ENCODE data around the gene AP2S1.
"Not testable (repeated sequence)": the region's sequence is repeated elsewhere in the genome, so short reads cannot be mapped to it uniquely, and the experiment has no call there.

The AP2S1 gene

GRCh38 chr19:46850228-46851203, at the start of gene AP2S1:
Gene AP2S1, minus strand, starts transcription at chr19:46850846. Its CDS starts 80 bp downstream, at chr19:46850766.
- peak; percentile 77 to 99 (median 95) for DNase-seq

- DNase-seq = no peak
These were observed 49.7 kb upstream of the AP2S1 start for GRCh38 chr19:46900341-46900740.

GRCh38 chr19:46898731-46899130, 48.1 kb upstream of the AP2S1 start:
- DNase-seq = peak in 6 of 14 donors; percentile 9 to 30 (median 18)

- DNase-seq = no peak
These were observed 45.6 kb upstream of the AP2S1 start for GRCh38 chr19:46896076-46896794.

GRCh38 chr19:46892252-46893179, 41.9 kb upstream of the AP2S1 start:
- no peak for DNase-seq

GRCh38 chr19:46890423-46891170, 40.0 kb upstream of the AP2S1 start:
- DNase-seq = no peak

GRCh38 chr19:46887240-46887782, 36.7 kb upstream of the AP2S1 start:
- no peak for DNase-seq

- no peak for DNase-seq
These were observed 36.0 kb upstream of the AP2S1 start for GRCh38 chr19:46886546-46887239.

GRCh38 chr19:46885411-46885810, 34.8 kb upstream of the AP2S1 start:
- no peak for DNase-seq

- DNase-seq = not testable (repeated sequence)
These were observed 32.1 kb upstream of the AP2S1 start for GRCh38 chr19:46882751-46883150.

GRCh38 chr19:46882034-46882433, 31.4 kb upstream of the AP2S1 start:
- DNase-seq = no peak

GRCh38 chr19:46881092-46881491, 30.4 kb upstream of the AP2S1 start:
- no peak for DNase-seq

- DNase-seq = no peak
These were observed 29.8 kb upstream of the AP2S1 start for GRCh38 chr19:46880431-46880830.

GRCh38 chr19:46878613-46879375, 28.1 kb upstream of the AP2S1 start:
- DNase-seq = no peak

- no peak for DNase-seq
These were observed 25.0 kb upstream of the AP2S1 start for GRCh38 chr19:46875657-46876056.

- DNase-seq = no peak
These were observed 24.6 kb upstream of the AP2S1 start for GRCh38 chr19:46875234-46875633.

GRCh38 chr19:46872967-46873366, 22.3 kb upstream of the AP2S1 start:
- DNase-seq = no peak

- DNase-seq = not testable (repeated sequence)
These were observed 20.5 kb upstream of the AP2S1 start for GRCh38 chr19:46871173-46871572.

- DNase-seq = no peak
These were observed 17.6 kb upstream of the AP2S1 start for GRCh38 chr19:46868025-46868802.

Measured in C1 segment of cervical spinal cord (tissue), 14 donors.